HepG2 (cell line): ENCODE measurements around the gene NPPC. TPM values are rescaled to one million over a fixed set of nuclear protein-coding genes. Genes with fewer than 3 reads are reported as not detected.
A peak's percentile ranks its signal among the peaks of the same experiment; 100 is the strongest.

Source experiments
- ATF7 ChIP-seq, 2 experiments: fragments of 450-650 bp in 1 of 2; sonication (generic) in 1 of 2; formaldehyde crosslinking in 1 of 2; IDR thresholded peaks; 2 replicates each; pipeline versions ENCODE4 v1.4.0 to v1.6.1; 2016 to 2020; ENCODE audit warnings: antibody characterized with exemption in 1 of 2, mild to moderate bottlenecking in 1 of 2, missing genetic modification reagents in 1 of 2
- FUBP1 ChIP-seq: sonication (generic); formaldehyde crosslinking; IDR thresholded peaks from 2 replicates; pipeline ENCODE4 v1.5.1; 2020; ENCODE audit warnings: missing genetic modification reagents, mild to moderate bottlenecking, borderline replicate concordance
- HOXA3 ChIP-seq: sonication (generic); formaldehyde crosslinking; IDR thresholded peaks from 2 replicates; pipeline ENCODE4 v1.5.0; 2020; ENCODE audit warnings: missing genetic modification reagents
- KAT7 ChIP-seq: IDR thresholded peaks from 2 replicates; pipeline ENCODE4 v1.6.1; 2018; ENCODE audit warnings: borderline replicate concordance, missing compliant biosample characterization
- KDM2A ChIP-seq: sonication (generic); formaldehyde crosslinking; IDR thresholded peaks from 2 replicates; pipeline ENCODE4 v1.4.0; 2020; ENCODE audit warnings: low read depth, missing genetic modification reagents, borderline replicate concordance
- MTERF4 ChIP-seq: sonication (generic); formaldehyde crosslinking; IDR thresholded peaks from 2 replicates; pipeline ENCODE4 v1.8.0; 2023; ENCODE audit warnings: mild to moderate bottlenecking, missing genetic modification reagents
- POLR2AphosphoS5 ChIP-seq: IDR thresholded peaks from 2 replicates; pipeline ENCODE4 v1.6.1; 2012; ENCODE audit warnings: low read depth, low read length
- RNF2 ChIP-seq: fragments of 450-650 bp; conservative IDR thresholded peaks from 2 replicates; pipeline ENCODE4 v1.6.1; 2016; ENCODE audit warnings: low read depth
- TBL1XR1 ChIP-seq: fragments of 150-350 bp; IDR thresholded peaks from 2 replicates; pipeline ENCODE4 v1.6.1; 2014; ENCODE audit warnings: borderline replicate concordance, low read length; ENCODE audit not compliant: partially characterized antibody
- ZBTB4 ChIP-seq: sonication (generic); formaldehyde crosslinking; IDR thresholded peaks from 2 replicates; pipeline ENCODE4 v1.4.0; 2020; ENCODE audit warnings: missing genetic modification reagents, mild to moderate bottlenecking, borderline replicate concordance
- ZFP36L2 ChIP-seq: sonication (generic); formaldehyde crosslinking; IDR thresholded peaks from 2 replicates; pipeline ENCODE4 v1.4.0; 2020; ENCODE audit warnings: missing genetic modification reagents
- ZMYM2 ChIP-seq: sonication (generic); formaldehyde crosslinking; IDR thresholded peaks from 2 replicates; pipeline ENCODE4 v1.8.0; 2022; ENCODE audit warnings: mild to moderate bottlenecking, missing genetic modification reagents
- ZNF160 ChIP-seq: sonication (generic); formaldehyde crosslinking; IDR thresholded peaks from 2 replicates; pipeline ENCODE4 v1.8.0; 2022; ENCODE audit warnings: mild to moderate bottlenecking, inconsistent platforms, missing genetic modification reagents
- ZNF276 ChIP-seq: sonication (generic); formaldehyde crosslinking; IDR thresholded peaks from 2 replicates; pipeline ENCODE4 v1.4.0; 2020; ENCODE audit warnings: mild to moderate bottlenecking, low read depth, missing genetic modification reagents
- ZNF331 ChIP-seq: sonication (generic); formaldehyde crosslinking; IDR thresholded peaks from 2 replicates; pipeline ENCODE4 v1.4.0; 2020; ENCODE audit warnings: missing genetic modification reagents
- ZNF740 ChIP-seq: sonication (generic); formaldehyde crosslinking; IDR thresholded peaks from 2 replicates; pipeline ENCODE4 v1.4.0; 2020; ENCODE audit warnings: missing genetic modification reagents
- ZNF784 ChIP-seq: sonication (generic); formaldehyde crosslinking; IDR thresholded peaks from 2 replicates; pipeline ENCODE4 v1.5.1; 2020; ENCODE audit warnings: missing genetic modification reagents, mild to moderate bottlenecking, borderline replicate concordance
- polyA plus RNA-seq, 8 experiments: library from polyadenylated mRNA; depleted of rRNA in 3 of 8; stranded (reverse) in 7 of 8; unstranded in 1 of 8; fragments of >200 nt; fragmentation: Illumina TruSeq in 4 of 8; extraction: Trizol in 4 of 8; gene quantifications; 2 replicates each; pipeline versions ENCODE4 v1.2.1 to v1.2.3, GENCODE V29; 2011 to 2016; ENCODE audit warnings: low read depth in 4 of 8, missing spikeins in 1 of 8, mixed read lengths in 1 of 8; ENCODE audit not compliant: insufficient read depth in 1 of 8
- total RNA-seq, 5 experiments: library from RNA; depleted of rRNA; stranded (reverse); fragments of >200 nt; fragmentation: Illumina TruSeq; extraction: Trizol; gene quantifications; 2 replicates each; pipeline ENCODE4 v1.2.3, GENCODE V29; 2016; ENCODE audit warnings: low read depth in 1 of 5

The NPPC gene
- total and polyA plus RNA-seq, 2 of the 13 experiments (the other 11 are each of a cell fraction or from before 2014, with no cell fraction given), result 0.11 TPM; not detected in 1

- no peak for TF ChIP-seq ZBTB4 (CRISPR knock-in tag)
- TF ChIP-seq ZMYM2 (CRISPR knock-in tag), result peak; percentile 31; the same call in 1 of the 2 replicates
- no peak for TF ChIP-seq KAT7 (CRISPR knock-in tag)
- TF ChIP-seq ZNF160 (CRISPR knock-in tag), result no peak
- 0 out of 2 replicates have a peak, but pooled peaks have one; percentile 28 for TF ChIP-seq FUBP1 (CRISPR knock-in tag)
- TF ChIP-seq KDM2A (CRISPR knock-in tag), result no peak
- TF ChIP-seq ZNF331, result no peak
- no peak for TF ChIP-seq ZNF740 (CRISPR knock-in tag)
- no peak for TF ChIP-seq RNF2
- TF ChIP-seq HOXA3 (CRISPR knock-in tag), result no peak; the same call in 1 of the 2 replicates
- no peak for TF ChIP-seq TBL1XR1
- TF ChIP-seq ZNF276 (CRISPR knock-in tag), result no peak
- no peak for TF ChIP-seq ATF7 (IDR thresholded peaks at IDR 0.05)
- no peak for TF ChIP-seq ATF7 (CRISPR knock-in tag; IDR thresholded peaks at IDR 0.05)
- no peak for TF ChIP-seq ZFP36L2 (CRISPR knock-in tag)
- TF ChIP-seq ZNF784, result 0 out of 2 replicates have a peak, but pooled peaks have one; percentile 41
- TF ChIP-seq MTERF4 (CRISPR knock-in tag), result no peak
- TF ChIP-seq POLR2AphosphoS5, result no peak
These were observed 31.9 kb upstream of the NPPC start (continued) for GRCh38 chr2:231957913-231958763.
